HFF-Myc (cell line): ENCODE data around the gene GLDC.

Experiments used
- DNase-seq: peaks from one replicate; pipeline ENCODE4 v3.0.0-alpha.2; 2011; ENCODE audit warnings: low read depth; ENCODE audit errors: extremely low read depth
- H3K4me3 ChIP-seq: replicated peaks from 2 replicates; pipeline ENCODE4 v1.5.1; 2011; ENCODE audit warnings: low read depth, mild to moderate bottlenecking, control low read depth, low read length
- CTCF ChIP-seq: IDR thresholded peaks from 2 replicates; pipeline ENCODE4 v1.5.1; 2012; ENCODE audit warnings: mild to moderate bottlenecking, low read depth, low read length, control low read depth; ENCODE audit errors: missing control alignments

Gene GLDC

GRCh38 chr9:6675268-6675667 is 29.7 kb upstream of the GLDC start:
- no peak for TF ChIP-seq CTCF
- DNase-seq = no peak
- H3K4me3 ChIP-seq = no peak overlapping the region

- DNase-seq = no peak
- no peak for TF ChIP-seq CTCF
- H3K4me3 ChIP-seq = no peak overlapping the region
Observed at GRCh38 chr9:6673326-6674025, 27.9 kb upstream of the GLDC start.

- no peak overlapping the region for H3K4me3 ChIP-seq
- DNase-seq = no peak
- TF ChIP-seq CTCF = no peak
Observed at GRCh38 chr9:6672118-6672517, 26.6 kb upstream of the GLDC start.

- no peak for DNase-seq
- TF ChIP-seq CTCF = no peak
- H3K4me3 ChIP-seq = no peak overlapping the region
Observed at GRCh38 chr9:6671416-6671815, 25.9 kb upstream of the GLDC start.

- TF ChIP-seq CTCF = no peak
- H3K4me3 ChIP-seq = no peak overlapping the region
- DNase-seq = no peak
Observed at GRCh38 chr9:6669881-6670280, 24.4 kb upstream of the GLDC start.

GRCh38 chr9:6667633-6668280 is 22.2 kb upstream of the GLDC start:
- DNase-seq = no peak
- peak; percentile 49 for TF ChIP-seq CTCF
- H3K4me3 ChIP-seq = no peak overlapping the region
